GM18505 (cell line): ENCODE measurements around the gene PPM1D.

Experiments used
- ATAC-seq: cut with Tn5 transposase; IDR thresholded peaks from one replicate; pipeline ENCODE4 v1.9.1; 2021; ENCODE audit not compliant: unreplicated experiment
- POLR2A ChIP-seq: IDR thresholded peaks from 4 replicates; pipeline ENCODE4 v1.6.1; 2011; ENCODE audit warnings: borderline replicate concordance; ENCODE audit not compliant: insufficient read depth, insufficient read length; ENCODE audit errors: extremely low read depth

PPM1D gene

DNA sequence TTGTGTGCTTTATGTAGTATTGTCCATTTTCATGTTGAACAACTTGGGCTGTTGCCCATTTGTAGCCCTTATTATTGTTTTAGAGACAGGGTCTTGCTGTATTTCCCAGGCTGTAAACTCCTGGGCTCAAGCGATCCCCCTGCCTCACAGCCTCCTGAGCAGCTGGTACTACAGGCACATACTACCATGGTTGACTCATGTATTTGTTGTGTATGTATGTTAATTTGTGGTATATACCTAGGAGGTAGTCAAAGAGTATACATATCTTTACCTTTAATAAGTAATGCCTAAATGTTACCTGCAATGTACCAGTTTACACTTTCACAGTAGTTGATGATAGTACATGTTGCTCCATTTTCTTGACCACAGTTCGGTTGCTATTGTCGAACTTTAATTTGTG, 18.1 kb downstream of the PPM1D start:
- no peak for TF ChIP-seq POLR2A
- no peak for ATAC-seq

DNA sequence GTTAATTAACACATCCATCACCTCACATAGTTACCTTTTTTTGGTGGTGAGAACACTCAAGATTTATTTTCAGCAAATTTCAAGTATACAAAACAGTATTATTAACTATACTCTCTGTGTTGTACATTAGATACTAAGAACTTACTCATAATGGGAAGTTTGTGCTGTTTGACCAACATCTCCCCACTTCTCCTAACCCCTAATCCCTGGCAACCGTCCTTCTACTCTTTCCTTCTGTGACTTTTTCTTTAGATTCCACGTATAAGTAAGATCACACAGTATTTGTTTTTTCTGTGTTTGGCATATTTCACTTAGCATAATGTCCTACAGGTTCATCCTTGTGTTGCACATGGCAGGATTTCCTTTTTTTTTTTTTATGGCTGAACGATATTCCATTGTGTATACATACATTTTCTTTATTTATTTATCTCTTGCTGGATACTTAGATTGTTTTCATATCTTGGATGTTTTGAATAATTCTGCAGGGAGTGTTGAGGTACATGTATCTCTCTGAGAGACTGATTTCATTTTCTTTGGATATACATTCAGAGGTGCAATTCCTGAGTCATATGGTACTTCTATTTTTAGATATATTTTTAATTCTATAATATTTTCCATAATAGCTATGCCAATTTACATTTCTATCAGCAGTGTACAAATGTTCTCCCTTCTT, 19.0 kb downstream of the PPM1D start:
- ATAC-seq, result no peak
- no peak for TF ChIP-seq POLR2A

DNA sequence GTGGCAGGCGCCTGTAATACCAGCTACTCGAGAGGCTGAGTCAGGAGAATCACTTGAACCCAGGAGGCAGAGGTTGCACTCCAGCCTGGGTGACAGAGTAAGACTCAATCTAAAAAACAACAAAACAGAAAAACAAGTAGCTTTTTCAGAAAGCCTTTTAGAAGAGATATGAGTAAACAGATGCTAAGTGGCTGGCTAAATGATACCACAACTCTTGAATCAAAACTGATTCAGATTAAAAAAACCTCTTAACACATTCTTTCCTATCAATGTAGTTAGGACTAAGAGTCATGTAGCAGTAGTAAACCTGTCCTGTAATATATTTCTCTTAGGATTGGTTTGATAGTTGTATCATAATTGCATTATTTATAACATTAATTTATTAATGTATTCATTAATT, 23.0 kb downstream of the PPM1D start:
- no peak for TF ChIP-seq POLR2A
- ATAC-seq, result no peak

- TF ChIP-seq POLR2A, result no peak
- no peak for ATAC-seq
Observed at GRCh38 chr17:60623415-60623814, 23.4 kb downstream of the PPM1D start.

DNA sequence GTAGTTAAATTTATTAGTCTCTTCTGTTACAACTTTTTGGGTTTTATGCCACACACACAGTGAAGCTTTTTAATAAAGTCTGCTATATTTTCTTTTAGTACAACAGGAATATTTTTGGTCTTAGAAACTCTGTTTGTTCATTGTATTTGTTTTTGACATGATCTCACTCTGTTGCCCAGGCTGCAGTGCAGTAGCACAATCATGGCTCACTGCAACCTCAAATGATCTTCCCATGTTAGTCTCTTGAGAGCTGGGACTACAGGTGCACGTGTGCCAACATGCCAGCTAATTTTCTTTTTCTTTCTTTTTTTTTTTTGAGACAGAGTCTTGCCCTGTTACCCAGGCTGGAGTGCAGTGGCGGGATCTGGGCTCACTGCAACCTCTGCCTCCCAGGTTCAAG, 27.1 kb downstream of the PPM1D start:
- no peak for ATAC-seq
- no peak for TF ChIP-seq POLR2A

DNA sequence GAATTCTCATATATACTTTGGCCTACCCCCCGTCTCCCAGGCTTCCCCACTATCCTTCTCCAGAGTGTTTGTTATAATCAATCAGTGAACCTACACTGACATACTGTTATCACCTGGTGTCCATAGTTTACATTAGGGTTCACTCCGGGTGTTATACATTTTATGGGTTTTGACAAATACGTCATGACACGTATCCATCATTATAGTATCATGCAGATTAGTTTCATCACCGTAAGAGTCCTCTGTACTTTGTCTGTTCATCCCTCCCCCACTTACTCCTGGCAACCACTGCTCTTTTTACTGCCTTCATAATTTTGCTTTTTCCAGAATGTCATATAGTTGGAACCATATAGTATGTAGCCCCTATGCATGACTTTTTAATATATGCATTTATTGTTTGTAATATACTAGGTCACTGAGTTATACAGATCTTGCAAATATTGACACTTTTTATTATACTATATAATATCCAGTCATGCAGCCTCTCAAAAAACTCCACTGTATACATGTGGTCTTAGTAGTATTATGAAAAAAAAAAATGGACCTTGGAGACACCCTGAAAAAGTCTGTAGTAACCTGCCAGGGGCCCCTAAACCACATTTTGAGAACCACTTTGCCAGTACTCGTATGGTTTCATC, 28.4 kb downstream of the PPM1D start:
- ATAC-seq, result no peak
- no peak for TF ChIP-seq POLR2A

DNA sequence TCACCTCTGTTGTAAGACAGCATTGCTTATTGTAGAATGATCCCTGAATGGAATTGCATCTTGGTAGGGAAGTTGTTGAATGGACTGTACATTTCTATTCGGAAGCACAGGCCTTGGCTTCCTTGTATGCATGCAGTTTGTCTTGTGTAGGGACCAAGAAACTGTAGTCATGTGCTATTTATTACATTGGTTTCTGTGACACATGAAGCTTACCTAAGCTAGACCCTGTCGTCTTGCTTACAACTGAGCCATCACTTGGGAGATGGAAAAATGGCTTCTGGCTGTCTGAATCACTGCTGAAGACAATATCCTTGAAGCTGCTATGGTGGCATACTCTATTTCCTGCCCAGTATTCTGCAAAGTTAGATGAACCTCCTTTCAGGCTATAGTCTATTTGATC, 29.1 kb downstream of the PPM1D start:
- ATAC-seq, result no peak

DNA sequence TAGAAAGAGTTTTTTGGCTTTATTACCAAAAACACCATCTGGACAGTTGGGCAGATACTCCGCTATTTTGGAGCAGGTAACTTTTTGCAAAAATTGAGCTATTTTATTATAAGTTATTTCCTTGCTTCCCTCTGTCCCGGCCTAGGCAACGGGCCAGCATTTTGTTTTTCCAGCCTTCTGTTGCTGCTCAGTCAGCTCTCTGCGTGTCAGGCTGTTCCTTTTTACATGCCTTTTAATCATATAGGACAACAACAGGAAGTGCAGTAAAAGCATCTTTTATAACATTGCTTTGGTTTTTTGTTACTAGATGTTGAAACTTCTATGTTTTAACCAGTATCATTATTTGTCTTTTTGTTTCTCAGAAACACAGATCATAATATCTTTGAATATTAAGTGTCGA, 30.4 kb downstream of the PPM1D start:
- no peak for ATAC-seq
- TF ChIP-seq POLR2A, result no peak

More for the DNA sequence above, 29.1 kb downstream of the PPM1D start:
- no peak for TF ChIP-seq POLR2A

DNA sequence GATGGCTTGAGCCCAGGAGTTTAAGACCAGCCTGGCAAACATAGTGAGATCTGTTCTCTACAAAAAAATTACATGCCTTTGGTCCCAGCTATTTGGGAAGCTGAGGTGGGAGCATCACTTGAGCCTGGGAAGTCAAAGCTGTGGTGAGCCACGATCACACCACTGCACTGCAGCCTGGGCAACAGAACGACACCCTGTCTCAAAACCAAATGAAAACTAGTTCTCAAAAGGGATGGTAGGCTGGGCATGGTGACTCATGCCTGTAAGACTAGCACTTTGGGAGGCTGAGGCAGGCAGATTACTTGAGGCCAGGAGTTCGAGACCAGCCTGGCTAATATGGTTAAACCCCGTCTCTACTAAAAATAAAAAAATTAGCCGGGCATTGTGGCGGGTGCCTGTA, 31.1 kb downstream of the PPM1D start:
- ATAC-seq, result no peak
- TF ChIP-seq POLR2A, result no peak

DNA sequence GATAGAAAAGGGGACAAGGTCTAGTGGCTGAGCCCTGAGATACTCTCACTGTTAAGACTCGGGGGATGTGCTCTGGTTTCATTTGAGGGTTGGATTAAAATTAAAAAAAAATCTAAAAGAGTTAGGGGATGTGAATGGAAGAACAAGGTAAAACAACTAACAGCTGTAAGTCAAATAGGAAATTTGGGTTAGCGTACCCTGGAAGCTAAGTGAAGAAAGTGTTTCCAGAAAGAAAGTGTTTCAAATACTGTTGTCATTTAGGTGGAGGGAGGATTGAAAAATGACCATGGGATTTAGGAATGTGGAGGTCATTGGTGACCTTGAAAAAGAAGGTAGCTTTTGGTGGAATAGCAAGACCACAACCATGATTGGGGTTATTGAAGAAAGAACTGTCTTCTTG, 37.7 kb downstream of the PPM1D start:
- no peak for ATAC-seq
- no peak for TF ChIP-seq POLR2A

- TF ChIP-seq POLR2A, result no peak
- no peak for ATAC-seq
Observed at GRCh38 chr17:60639019-60639330, 39.0 kb downstream of the PPM1D start.

DNA sequence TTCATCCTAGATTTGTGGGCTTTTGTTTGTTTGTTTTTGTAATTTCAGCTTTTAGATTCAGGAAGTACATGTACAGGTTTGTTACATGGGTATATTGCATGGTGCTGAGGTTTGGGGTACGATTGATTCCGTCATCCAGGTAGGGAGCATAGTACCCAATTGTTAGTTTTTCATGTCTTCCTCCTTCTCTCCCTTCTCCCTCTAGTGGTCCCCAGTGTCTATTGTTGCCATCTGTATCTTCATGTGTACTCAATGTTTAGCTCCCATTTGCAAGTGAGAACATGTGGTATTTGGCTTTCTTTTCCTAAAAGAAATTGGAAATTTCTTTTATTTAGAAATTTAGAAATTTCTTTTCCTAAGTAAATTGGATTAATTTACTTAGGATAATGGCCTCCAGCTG, 40.5 kb downstream of the PPM1D start:
- no peak for TF ChIP-seq POLR2A
- no peak for ATAC-seq

GRCh38 chr17:60641126-60641525, 41.1 kb downstream of the PPM1D start:
- no peak for TF ChIP-seq POLR2A
- no peak for ATAC-seq

DNA sequence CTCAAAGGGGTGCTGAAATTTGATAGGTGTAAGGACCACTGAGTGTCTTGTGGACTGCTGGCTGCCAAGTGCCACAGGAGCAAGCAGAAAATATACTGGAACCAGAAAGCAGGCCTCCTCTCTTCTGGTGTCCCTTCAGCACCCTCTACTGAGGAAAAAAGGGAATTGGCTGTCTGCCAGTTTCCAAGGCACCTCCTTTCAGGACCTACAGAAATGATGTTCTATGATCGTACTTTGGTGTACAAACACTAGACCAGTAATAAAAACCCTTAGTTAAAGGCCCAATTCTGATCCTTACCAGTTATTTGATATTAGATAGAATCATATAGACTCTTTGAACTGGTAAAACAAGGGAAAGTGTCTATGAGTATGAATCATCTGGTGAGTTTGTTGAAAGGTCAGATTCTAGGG, 41.8 kb downstream of the PPM1D start:
- no peak for TF ChIP-seq POLR2A
- no peak for ATAC-seq
